GM19328 (cell line): ENCODE data around the gene PRDM15.

Experiments used
- ATAC-seq: cut with Tn5 transposase; IDR thresholded peaks from one replicate; pipeline ENCODE4 v1.9.1; 2021; ENCODE audit warnings: mild to moderate bottlenecking, moderate library complexity; ENCODE audit not compliant: unreplicated experiment

PRDM15 gene

GRCh38 chr21:41827951-41828883 is 50.9 kb downstream of the PRDM15 start:
- ATAC-seq: no peak

DNA sequence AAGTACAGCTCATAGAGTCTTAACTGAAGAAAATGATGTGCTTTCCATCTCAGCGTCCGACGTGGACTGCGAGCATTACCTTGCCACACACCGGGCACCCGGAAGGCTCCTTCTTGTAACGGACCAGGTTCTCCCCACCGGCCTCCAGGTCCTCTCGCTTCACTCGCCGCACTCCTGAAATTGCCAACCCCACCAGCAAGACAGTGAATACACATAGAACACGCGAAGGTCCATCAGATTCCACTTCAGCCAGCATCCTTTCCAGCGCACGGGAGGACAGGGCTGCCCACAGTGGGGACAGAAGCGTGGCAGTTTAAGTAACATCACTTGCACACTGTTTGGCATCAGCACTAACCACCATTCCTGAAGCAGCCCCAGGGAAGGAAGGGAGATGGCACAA is 53.3 kb downstream of the PRDM15 start:
- no peak for ATAC-seq

DNA sequence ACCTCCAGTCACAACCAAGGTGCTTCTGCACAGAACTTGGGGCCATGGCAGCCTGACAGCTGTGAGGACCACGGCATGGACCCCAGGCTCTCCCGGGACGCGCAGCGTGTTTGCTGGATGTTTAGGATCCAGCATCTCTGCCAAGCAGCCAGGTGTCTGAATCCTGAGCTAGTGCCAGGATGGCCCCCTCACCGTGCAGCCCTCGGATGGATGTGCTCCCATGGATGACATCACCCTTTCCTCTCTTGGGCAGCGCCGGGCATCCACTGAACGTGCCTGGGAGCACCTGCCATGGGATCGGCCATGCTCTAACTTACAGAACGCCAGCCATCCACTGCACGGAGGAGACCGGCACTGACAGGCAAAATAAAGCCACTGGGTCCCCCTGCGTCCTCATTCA is 53.9 kb downstream of the PRDM15 start:
- no peak for ATAC-seq

DNA sequence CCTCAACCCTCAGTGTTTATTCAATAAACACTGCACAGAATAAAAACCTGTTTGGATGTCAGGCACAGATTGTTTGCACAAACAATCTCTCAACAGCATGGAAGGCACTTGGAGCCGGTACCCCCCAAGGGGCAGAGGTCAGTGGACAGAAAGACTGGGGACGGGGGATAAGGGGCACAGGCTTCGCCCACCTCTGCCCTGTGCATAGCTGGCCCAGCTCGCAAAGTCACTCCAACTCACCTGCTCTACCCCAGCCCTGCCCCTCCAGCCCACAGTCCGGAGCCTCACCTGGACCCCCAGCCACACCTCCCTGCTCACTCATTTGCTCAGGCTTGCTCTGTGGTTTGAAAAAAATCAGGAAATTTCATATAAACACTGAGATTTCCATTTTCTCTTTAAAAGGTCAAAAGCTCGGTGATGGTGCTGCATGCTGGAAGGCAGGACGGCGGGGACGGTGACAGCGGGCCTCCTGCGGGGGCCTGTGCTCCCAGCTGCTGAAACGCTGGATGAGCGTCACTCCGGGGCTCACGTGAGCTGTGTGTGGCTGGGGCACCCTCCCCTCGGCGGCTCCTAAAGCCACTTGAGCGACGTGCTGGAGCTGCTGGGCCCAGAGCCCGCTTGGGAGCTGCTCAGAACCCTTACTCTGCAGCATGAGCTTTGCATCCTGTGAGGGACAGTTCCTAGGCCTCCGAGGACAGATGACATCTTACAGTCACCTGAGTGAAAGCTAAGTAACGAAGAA is 54.5 kb downstream of the PRDM15 start:
- no peak for ATAC-seq

DNA sequence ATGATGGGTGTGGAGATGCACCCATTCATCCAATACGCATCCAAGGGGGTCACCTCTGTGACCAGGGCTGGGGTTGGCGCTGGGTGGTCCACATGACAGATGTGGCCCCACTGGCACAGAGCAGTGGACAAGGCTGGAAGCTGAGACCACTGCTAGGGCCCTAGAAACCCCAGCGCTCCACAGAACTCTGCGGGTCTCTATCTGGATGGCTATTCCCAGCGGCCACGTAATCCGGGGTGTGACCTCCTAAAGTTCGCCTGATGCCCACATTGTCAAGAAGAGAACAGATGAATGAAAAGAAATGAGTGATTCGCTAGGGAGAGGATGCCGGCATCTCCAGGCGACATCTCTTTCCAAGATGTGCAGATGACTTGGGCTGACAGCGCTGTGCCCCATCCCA is 55.2 kb downstream of the PRDM15 start:
- no peak for ATAC-seq

- ATAC-seq: no peak
Observed at GRCh38 chr21:41823166-41823565, 56.0 kb downstream of the PRDM15 start.

DNA sequence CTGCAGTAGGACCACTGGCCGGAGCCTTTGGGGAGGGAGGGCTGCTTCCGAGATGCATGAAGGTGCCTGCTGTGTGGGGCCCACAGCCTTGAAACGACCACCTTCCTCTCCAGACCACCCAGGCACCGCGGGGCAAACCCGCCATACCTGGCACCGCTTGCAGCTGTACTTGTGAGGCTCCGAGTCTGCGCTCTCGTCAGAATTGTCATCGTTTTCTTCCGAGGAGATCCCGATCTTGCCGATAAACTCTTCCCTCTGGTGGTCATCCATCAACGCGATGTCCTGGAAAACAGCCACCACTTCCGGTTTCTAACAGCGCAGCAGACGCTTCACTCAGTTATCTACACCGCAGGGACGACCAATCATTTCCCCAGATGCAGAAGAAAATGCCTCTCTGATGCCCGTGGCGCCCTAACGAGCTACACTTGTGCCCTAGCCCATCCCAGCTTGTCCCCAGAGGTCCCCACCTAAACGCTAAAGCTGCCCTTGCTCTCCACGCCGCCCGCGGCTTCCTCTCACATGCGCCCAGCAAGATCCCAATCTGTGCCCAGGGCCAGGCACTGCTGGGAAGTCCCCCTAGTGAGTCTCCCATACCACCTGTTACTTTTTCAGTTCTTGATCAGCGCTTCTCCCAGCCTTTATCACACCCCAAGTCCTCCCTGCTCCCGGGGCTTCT is 57.2 kb downstream of the PRDM15 start:
- ATAC-seq: no peak

DNA sequence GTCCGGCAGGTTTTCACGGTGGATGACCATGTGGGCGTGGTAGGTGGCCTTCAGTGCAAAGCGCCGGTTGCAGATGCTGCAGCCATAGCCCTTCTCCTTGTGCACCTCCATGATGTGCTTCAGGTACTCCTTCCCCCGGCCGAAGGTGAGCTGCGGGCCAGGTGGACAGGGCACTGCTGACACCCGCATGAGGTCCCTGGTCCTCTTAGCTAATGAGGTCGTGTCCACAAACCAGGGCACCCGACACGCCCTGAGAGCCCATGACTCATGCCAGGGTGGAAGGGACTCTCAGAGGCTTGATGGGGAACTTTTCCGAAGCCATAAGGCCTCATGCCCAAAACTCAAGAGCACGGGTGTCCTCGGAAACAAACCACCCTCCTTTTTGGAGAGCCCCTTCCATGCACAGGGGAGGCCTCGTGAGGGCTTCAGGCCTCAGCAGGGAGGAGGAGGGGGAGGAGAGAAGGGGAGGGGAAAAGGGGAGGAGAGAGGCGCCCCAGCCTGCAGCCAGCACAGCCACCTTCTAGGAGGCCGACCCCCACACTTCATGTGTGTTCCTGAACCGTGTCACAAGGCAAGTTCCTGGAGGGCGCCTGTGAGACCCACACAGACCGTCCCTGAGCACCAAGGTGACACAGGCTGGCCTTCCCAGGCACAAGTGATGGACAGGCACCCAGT is 57.9 kb downstream of the PRDM15 start:
- no peak for ATAC-seq

DNA sequence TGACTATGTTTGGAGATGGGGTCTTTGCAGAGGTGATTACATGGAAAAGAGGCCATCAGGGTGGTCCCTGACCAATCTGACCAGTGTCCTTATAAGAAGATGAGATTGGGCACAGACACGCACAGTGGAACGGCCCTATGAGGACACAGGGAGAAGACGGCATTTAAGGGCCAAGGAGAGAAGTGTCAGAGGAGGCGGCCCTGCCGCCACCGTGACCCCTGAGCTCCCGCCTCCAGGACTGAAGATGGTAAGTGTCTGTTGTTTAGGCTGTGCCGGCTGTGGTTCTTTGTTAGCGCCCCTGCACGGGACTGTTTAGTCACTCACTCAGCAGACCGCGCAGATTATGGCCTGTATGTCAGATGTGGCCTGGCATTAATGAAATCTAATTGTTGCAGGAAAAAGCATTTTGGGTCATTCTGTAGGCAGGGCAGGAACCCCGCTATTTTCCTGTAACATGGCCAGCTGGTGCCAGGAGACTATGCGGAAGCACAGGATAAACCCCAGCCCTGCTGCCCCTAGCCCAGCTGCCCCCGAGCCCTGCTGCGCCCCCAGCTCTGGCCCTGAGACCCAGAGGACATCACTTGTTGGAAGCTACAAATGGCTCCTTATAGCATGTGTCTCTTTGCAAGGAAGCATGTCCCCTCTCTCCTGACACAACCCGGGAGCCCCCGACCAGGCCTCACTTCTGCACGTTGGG is 58.6 kb downstream of the PRDM15 start:
- ATAC-seq: no peak

GRCh38 chr21:41819856-41820281 is 59.3 kb downstream of the PRDM15 start:
- no peak for ATAC-seq

DNA sequence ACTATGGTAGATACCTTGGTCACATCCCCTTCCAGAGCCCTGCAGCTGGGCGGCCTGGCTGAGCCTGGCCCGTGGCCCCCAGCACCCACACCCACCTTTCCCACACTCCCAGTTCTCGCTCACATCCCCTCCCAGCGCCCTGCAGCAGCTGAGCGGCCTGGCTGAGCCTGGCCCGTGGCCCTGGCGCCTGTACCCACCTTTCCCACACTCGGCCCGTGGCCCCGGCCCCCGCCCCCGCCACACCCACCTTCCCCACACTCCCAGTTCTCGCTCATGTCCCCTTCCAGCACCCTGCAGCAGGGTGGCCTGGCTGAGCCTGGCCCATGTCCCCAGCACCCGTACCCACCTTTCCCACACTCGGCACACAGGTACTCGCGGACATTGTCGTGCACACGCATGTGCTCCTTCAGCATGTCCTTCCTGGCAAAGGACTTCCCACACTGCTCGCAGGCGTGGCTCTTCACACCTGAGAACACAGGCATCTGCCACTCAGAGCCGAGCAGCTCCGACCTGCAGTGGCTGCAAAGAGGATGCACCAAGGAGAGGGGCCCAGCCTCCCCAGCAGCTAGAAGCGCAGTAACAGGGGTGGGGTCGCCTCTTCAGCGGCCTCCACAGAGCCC is 59.8 kb downstream of the PRDM15 start:
- no peak for ATAC-seq

- no peak for ATAC-seq
Observed at GRCh38 chr21:41817877-41818855, 61.0 kb downstream of the PRDM15 start.

DNA sequence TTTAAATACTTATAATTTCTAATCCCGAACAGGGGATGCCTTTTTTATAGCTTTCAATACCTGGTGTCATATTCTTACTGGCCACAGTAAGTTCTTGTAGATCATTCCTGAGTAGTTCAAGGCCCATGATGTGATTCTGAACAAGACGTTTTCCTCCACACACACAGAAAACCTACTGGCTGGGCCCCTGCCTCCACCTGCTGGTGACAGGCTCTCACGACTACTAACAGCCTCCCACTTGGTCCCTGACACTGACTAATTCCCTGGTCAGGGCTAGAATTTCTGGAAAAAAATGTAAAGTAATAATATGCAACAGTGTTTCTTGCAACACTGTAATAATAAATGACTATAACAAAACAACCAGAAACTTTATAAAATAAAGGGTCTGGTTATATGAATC is 61.9 kb downstream of the PRDM15 start:
- no peak for ATAC-seq

- ATAC-seq: no peak
Observed at GRCh38 chr21:41816583-41817165, 62.5 kb downstream of the PRDM15 start.

- no peak for ATAC-seq
Observed at GRCh38 chr21:41815652-41816582, 63.2 kb downstream of the PRDM15 start.

- no peak for ATAC-seq
Observed at GRCh38 chr21:41813226-41813625, 65.9 kb downstream of the PRDM15 start.

GRCh38 chr21:41812679-41813078 is 66.5 kb downstream of the PRDM15 start:
- ATAC-seq: no peak
